Sigmoid colon (tissue), 7 donors: ENCODE results near the gene NUP85. TPM values are rescaled to one million over a fixed set of nuclear protein-coding genes. Genes with fewer than 3 reads are reported as not detected.
"Not testable (repeated sequence)": the region's sequence is repeated elsewhere in the genome, so short reads cannot be mapped to it uniquely, and the experiment has no call there.

Experiments used
- DNase-seq: peaks from one replicate; pipeline ENCODE4 v3.0.0-alpha.2; 2019
- H3K27ac ChIP-seq, 4 donors: fragments of 200-600 bp; sonication (generic); one replicate each; pipeline ENCODE4 v1.5.1; 2016 to 2019; ENCODE audit warnings: mild to moderate bottlenecking in 1 of 4
- H3K27me3 ChIP-seq, 3 donors: fragments of 200-600 bp; sonication (generic); one replicate each; pipeline ENCODE4 v1.5.1; 2019; ENCODE audit warnings: mild to moderate bottlenecking in 1 of 3
- H3K36me3 ChIP-seq, 4 donors: fragments of 200-600 bp; sonication (generic); one replicate each; pipeline ENCODE4 v1.5.1; 2016 to 2019
- H3K4me1 ChIP-seq, 4 donors: fragments of 200-600 bp; sonication (generic); one replicate each; pipeline ENCODE4 v1.5.1; 2017 to 2019
- H3K4me3 ChIP-seq, 4 donors: fragments of 200-600 bp; sonication (generic); one replicate each; pipeline ENCODE4 v1.5.1; 2017 to 2019; ENCODE audit warnings: mild to moderate bottlenecking in 2 of 4, moderate library complexity in 1 of 4
- H3K9me3 ChIP-seq, 4 donors: fragments of 200-600 bp in 3 of 4; sonication (generic) in 3 of 4; one replicate each; pipeline versions ENCODE4 v1.5.1 to v1.6.1; 2013 to 2019
- EP300 ChIP-seq, 4 donors: sonication (generic); formaldehyde crosslinking; IDR thresholded peaks; one replicate each; pipeline ENCODE4 v1.6.1; 2017; ENCODE audit warnings: antibody characterized with exemption in 4 of 4
- POLR2A ChIP-seq, 2 donors: fragments of 450-650 bp; IDR thresholded peaks; one replicate each; pipeline ENCODE4 v1.6.1; 2016; ENCODE audit warnings: antibody characterized with exemption in 2 of 2, mild to moderate bottlenecking in 2 of 2, moderate library complexity in 2 of 2
- POLR2AphosphoS5 ChIP-seq, 4 donors: sonication (generic); formaldehyde crosslinking; IDR thresholded peaks; one replicate each; pipeline ENCODE4 v1.6.1; 2017; ENCODE audit warnings: antibody characterized with exemption in 4 of 4
- WGBS, 2 donors: extraction: QIAGEN DNeasy Blood & Tissue Kit; methylation state at CpG; one replicate each; pipeline ENCODE4 v1.1.7; 2013; 5-methylcytosine and 5-hydroxymethylcytosine counted together
- intact Hi-C: fragments of 100-400 bp; cut with DNase I; formaldehyde crosslinking; loops from one replicate; pipeline ENCODE4 v1.15.1; 2023
- polyA plus RNA-seq, 3 donors: library from polyadenylated mRNA; stranded (reverse); fragments of 200-250 nt; gene quantifications; one replicate each; pipeline ENCODE4 v1.2.3, GENCODE V29; 2013
- total RNA-seq, 4 donors: library from RNA; depleted of rRNA; stranded (reverse); fragments of >200 nt; gene quantifications; one replicate each; pipeline ENCODE4 v1.1.0, GENCODE V29; 2016
- TF ChIP-seq, protein P1 (sequence below), 4 experiments: fragments of 450-650 bp in 3 of 4; fragments of 200-600 bp in 1 of 4; IDR thresholded peaks; one replicate each; pipeline ENCODE4 v1.5.1; 2016 to 2019; ENCODE audit warnings: antibody characterized with exemption in 4 of 4, mild to moderate bottlenecking in 3 of 4, moderate library complexity in 2 of 4
- donor health status: healthy with polysubstance abuse.
- donor health status: Bipolar disorder and iron deficiency.
- donor health status: healthy.

Gene NUP85
- total and polyA plus RNA-seq, 7 donors = 21.1 to 48.6 (median 31.7) TPM

GRCh38 chr17:75163074-75163473, 42.4 kb upstream of the NUP85 start:
- Histone ChIP-seq H3K27ac (no peak overlapping the region), H3K4me3 (no peak overlapping the region), H3K36me3 (peaks cover 4 to 43% (median 12%) of the 10 kb centered on the region in 4 donors), H3K27me3 (no peaks in the 10 kb centered on the region), H3K4me1 (no peaks in the 10 kb centered on the region), H3K9me3 (no peaks in the 10 kb centered on the region)
- intact Hi-C loops = no loop called here
- TF ChIP-seq EP300 (IDR thresholded peaks at IDR 0.05) (no peak), POLR2A (IDR thresholded peaks at IDR 0.05) (no peak), POLR2AphosphoS5 (IDR thresholded peaks at IDR 0.05) (no peak)
- WGBS, 2 donors = 79 to 90% methylated on average over 5 of the region's 5 CpGs
- DNase-seq = no peak

- DNase-seq, H3K9me3 ChIP-seq, H3K4me1 ChIP-seq, H3K27ac ChIP-seq, H3K4me3 ChIP-seq, H3K27me3 ChIP-seq, intact Hi-C loops: not testable (repeated sequence)
- H3K36me3 ChIP-seq = peaks cover 4 to 57% (median 19%) of the 10 kb centered on the region in 4 donors
- 95 to 97% methylated on average over 15 of the region's 15 CpGs for WGBS, 2 donors
These were observed 40.9 kb upstream of the NUP85 start for GRCh38 chr17:75164606-75165005.

DNA sequence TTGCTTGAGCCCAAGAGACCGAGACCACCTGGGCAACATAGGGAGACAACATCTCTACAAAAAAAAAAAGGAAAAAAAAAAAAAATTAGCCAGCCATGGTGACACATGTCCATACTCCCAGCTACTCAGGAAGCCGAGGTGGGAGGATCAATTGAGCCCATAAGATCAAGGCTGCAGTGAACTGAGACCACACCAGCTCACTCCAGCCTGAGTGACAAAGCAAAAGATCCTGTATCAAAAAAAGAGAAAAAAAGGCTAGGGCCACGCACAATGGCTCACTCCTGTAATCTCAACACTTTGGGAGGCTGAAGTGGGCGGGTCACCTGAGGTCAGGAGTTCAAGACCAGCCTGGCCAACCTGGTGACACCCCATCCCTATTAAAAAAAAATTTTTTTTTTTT, 36.5 kb upstream of the NUP85 start:
- peak; percentile 26 for DNase-seq
- H3K4me3 ChIP-seq = no peak overlapping the region
- TF ChIP-seq POLR2A (IDR thresholded peaks at IDR 0.05) (no peak), POLR2AphosphoS5 (IDR thresholded peaks at IDR 0.05) (no peak), EP300 (IDR thresholded peaks at IDR 0.05) (no peak)
- TF ChIP-seq, protein P1, sequence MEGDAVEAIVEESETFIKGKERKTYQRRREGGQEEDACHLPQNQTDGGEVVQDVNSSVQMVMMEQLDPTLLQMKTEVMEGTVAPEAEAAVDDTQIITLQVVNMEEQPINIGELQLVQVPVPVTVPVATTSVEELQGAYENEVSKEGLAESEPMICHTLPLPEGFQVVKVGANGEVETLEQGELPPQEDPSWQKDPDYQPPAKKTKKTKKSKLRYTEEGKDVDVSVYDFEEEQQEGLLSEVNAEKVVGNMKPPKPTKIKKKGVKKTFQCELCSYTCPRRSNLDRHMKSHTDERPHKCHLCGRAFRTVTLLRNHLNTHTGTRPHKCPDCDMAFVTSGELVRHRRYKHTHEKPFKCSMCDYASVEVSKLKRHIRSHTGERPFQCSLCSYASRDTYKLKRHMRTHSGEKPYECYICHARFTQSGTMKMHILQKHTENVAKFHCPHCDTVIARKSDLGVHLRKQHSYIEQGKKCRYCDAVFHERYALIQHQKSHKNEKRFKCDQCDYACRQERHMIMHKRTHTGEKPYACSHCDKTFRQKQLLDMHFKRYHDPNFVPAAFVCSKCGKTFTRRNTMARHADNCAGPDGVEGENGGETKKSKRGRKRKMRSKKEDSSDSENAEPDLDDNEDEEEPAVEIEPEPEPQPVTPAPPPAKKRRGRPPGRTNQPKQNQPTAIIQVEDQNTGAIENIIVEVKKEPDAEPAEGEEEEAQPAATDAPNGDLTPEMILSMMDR (IDR thresholded peaks at IDR 0.05) = no peak
- no peaks in the 10 kb centered on the region for H3K9me3 ChIP-seq
- peaks cover 0 to 16% (median 2%) of the 10 kb centered on the region in 4 donors for H3K4me1 ChIP-seq
- 87 to 90% methylated on average over 4 of the region's 4 CpGs for WGBS, 2 donors
- peaks cover 19 to 89% (median 32%) of the 10 kb centered on the region in 4 donors for H3K36me3 ChIP-seq
- intact Hi-C loops = no loop called here
- no peaks in the 10 kb centered on the region for H3K27me3 ChIP-seq
- no peak overlapping the region for H3K27ac ChIP-seq

DNA sequence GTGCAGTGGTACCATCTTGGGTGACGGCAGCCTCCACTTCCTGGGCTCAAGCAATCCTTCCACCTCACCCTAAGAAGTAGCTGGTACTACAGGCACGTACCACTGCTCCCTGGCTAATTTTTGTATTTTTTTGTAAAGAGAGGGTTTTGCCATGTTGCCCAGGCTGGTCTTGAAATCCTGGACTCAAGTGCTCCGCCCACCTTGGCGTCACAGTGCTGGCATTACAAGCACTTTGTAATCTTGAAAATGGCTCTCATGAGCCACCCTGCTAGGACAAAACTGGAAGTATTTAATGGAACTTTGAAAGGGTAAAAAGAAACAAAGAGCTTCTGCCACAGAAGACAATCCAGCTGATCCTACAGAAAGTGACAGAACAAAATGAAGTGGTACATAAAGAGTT, 32.0 kb upstream of the NUP85 start:
- no peaks in the 10 kb centered on the region for H3K9me3 ChIP-seq
- H3K4me1 ChIP-seq = peaks cover 0 to 17% (median 2%) of the 10 kb centered on the region in 4 donors
- intact Hi-C loops = no loop called here
- 86 to 89% methylated on average over 4 of the region's 4 CpGs for WGBS, 2 donors
- H3K4me3 ChIP-seq = no peak overlapping the region
- no peaks in the 10 kb centered on the region for H3K27me3 ChIP-seq
- H3K36me3 ChIP-seq = peaks cover 25 to 87% (median 45%) of the 10 kb centered on the region in 4 donors
- no peak overlapping the region for H3K27ac ChIP-seq
- TF ChIP-seq EP300 (IDR thresholded peaks at IDR 0.05) (no peak), POLR2A (IDR thresholded peaks at IDR 0.05) (no peak), POLR2AphosphoS5 (IDR thresholded peaks at IDR 0.05) (no peak)
- TF ChIP-seq, protein P1 (IDR thresholded peaks at IDR 0.05) = no peak
- DNase-seq = no peak

DNA sequence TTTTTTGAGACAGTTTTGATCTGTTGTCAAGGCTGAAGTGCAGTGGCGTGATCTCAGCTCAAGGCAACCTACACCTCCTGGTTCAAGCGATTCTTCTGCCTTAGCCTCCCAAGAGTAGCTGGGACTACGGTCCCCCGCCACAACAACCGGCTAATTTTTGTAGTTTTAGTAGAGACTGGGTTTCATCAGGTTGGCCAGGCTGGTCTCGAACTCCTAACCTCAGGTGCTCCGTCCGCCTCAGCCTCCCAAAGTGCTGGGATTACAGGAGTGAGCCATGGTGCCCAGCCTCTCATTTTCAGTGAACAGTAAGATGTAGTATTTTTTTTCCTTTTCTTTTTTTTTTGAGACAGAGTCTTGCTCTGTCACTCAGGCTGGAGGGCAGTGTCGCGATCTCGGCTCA, 30.5 kb upstream of the NUP85 start:
- H3K4me3 ChIP-seq = no peak overlapping the region
- H3K27me3 ChIP-seq = no peaks in the 10 kb centered on the region
- H3K36me3 ChIP-seq = peaks cover 25 to 88% (median 45%) of the 10 kb centered on the region in 4 donors
- peaks cover 0 to 31% (median 9%) of the 10 kb centered on the region in 4 donors for H3K4me1 ChIP-seq
- no peak overlapping the region for H3K27ac ChIP-seq
- TF ChIP-seq, protein P1 (IDR thresholded peaks at IDR 0.05) = no peak
- no peak for TF ChIP-seq EP300 (IDR thresholded peaks at IDR 0.05)
- no peak for DNase-seq
- intact Hi-C loops = no loop called here
- no peaks in the 10 kb centered on the region for H3K9me3 ChIP-seq
- 95% methylated on average over 11 of the region's 11 CpGs for WGBS, 2 donors

GRCh38 chr17:75176625-75177024, 28.9 kb upstream of the NUP85 start:
- WGBS, 2 donors = 83 to 89% methylated on average over 5 of the region's 5 CpGs
- no peak overlapping the region for H3K4me3 ChIP-seq
- peaks cover 0 to 33% (median 23%) of the 10 kb centered on the region in 4 donors for H3K4me1 ChIP-seq
- intact Hi-C loops = no loop called here
- H3K36me3 ChIP-seq = peaks cover 25 to 76% (median 46%) of the 10 kb centered on the region in 4 donors
- no peaks in the 10 kb centered on the region for H3K27me3 ChIP-seq
- no peak overlapping the region for H3K27ac ChIP-seq
- no peaks in the 10 kb centered on the region for H3K9me3 ChIP-seq
- DNase-seq = no peak
- TF ChIP-seq, protein P1 (IDR thresholded peaks at IDR 0.05) = no peak
- TF ChIP-seq POLR2AphosphoS5 (IDR thresholded peaks at IDR 0.05) (no peak), EP300 (IDR thresholded peaks at IDR 0.05) (no peak), POLR2A (IDR thresholded peaks at IDR 0.05) (no peak)
